SK-N-SH (cell line): ENCODE results near the gene IQUB. TPM values are rescaled to one million over a fixed set of nuclear protein-coding genes. Genes with fewer than 3 reads are reported as not detected.

ENCODE experiments used
- CTCF ChIA-PET: fragments of 300-600, 350-600 bp; formaldehyde crosslinking; extraction: SDS; loops from one replicate; lab custom pipeline; 2021; lab: Yijun Ruan, JAX
- POLR2A ChIA-PET: fragments of 350-600 bp; sonication (Branson Sonifier 250); formaldehyde crosslinking; extraction: SDS; loops from one replicate; lab custom pipeline; 2020; ENCODE audit warnings: antibody characterized with exemption, inconsistent platforms; lab: Yijun Ruan, JAX
- DNase-seq: peaks from one replicate; pipeline ENCODE4 v3.0.0; 2012
- H2AFZ ChIP-seq: fragments of 200-600 bp; sonication (generic); 2 replicates; pipeline ENCODE4 v1.8.1; 2016; ENCODE audit warnings: antibody characterized with exemption, mild to moderate bottlenecking, low read depth
- H3F3A ChIP-seq: fragments of 200-600 bp; sonication (generic); replicated peaks from 2 replicates; pipeline ENCODE3; 2016; ENCODE audit warnings: antibody characterized with exemption, mild to moderate bottlenecking; ENCODE audit not compliant: insufficient read depth
- H3K27ac ChIP-seq, 2 experiments: fragments of 200-500 bp in 1 of 2; fragments of 200-600 bp in 1 of 2; sonication (Bioruptor generic) in 1 of 2; sonication (generic), shearing (Covaris generic) in 1 of 2; 2 replicates each; pipeline versions ENCODE4 v1.5.1 to v1.6.1; 2014 to 2016; ENCODE audit warnings: low read depth in 2 of 2, inconsistent platforms in 1 of 2, low read length in 1 of 2, mild to moderate bottlenecking in 1 of 2, mixed read lengths in 1 of 2
- H3K27me3 ChIP-seq: fragments of 200-600 bp; sonication (generic), shearing (Covaris generic); 2 replicates; pipeline ENCODE4 v1.6.1; 2016; ENCODE audit warnings: mixed run types; ENCODE audit not compliant: insufficient read depth
- H3K36me3 ChIP-seq, 2 experiments: fragments of 200-500 bp in 1 of 2; fragments of 200-600 bp in 1 of 2; sonication (Bioruptor generic) in 1 of 2; sonication (generic) in 1 of 2; replicated peaks in 1 of 2; 2 replicates each; pipeline versions ENCODE3 to v1.5.1; 2014 to 2016; ENCODE audit warnings: low read length in 1 of 2, mild to moderate bottlenecking in 1 of 2; ENCODE audit not compliant: insufficient read depth in 2 of 2, control insufficient read depth in 1 of 2
- H3K4me1 ChIP-seq, 2 experiments: fragments of 200-500 bp in 1 of 2; fragments of 200-600 bp in 1 of 2; sonication (Bioruptor generic) in 1 of 2; sonication (generic), shearing (Covaris generic) in 1 of 2; 2 replicates each; pipeline versions ENCODE4 v1.5.1 to v1.6.1; 2014 to 2016; ENCODE audit warnings: low read depth in 1 of 2, low read length in 1 of 2, mixed run types in 1 of 2; ENCODE audit not compliant: insufficient read depth in 2 of 2, control insufficient read depth in 1 of 2
- H3K4me2 ChIP-seq: fragments of 200-600 bp; sonication (generic), shearing (Covaris generic); 2 replicates; pipeline ENCODE4 v1.6.1; 2017; ENCODE audit warnings: mixed run types
- H3K4me3 ChIP-seq, 2 experiments: fragments of 200-500 bp in 1 of 2; fragments of 200-600 bp in 1 of 2; sonication (Bioruptor generic) in 1 of 2; sonication (generic), shearing (Covaris generic) in 1 of 2; 2 replicates each; pipeline versions ENCODE4 v1.5.1 to v1.8.1; 2014 to 2016; ENCODE audit warnings: low read depth in 2 of 2, inconsistent platforms in 1 of 2, low read length in 1 of 2, mild to moderate bottlenecking in 1 of 2, mixed read lengths in 1 of 2, moderate library complexity in 1 of 2
- H3K79me2 ChIP-seq: fragments of 200-600 bp; sonication (generic); 2 replicates; pipeline ENCODE4 v1.8.1; 2017; ENCODE audit warnings: mild to moderate bottlenecking; ENCODE audit not compliant: insufficient read depth
- H3K9ac ChIP-seq: fragments of 200-600 bp; sonication (generic); 2 replicates; pipeline ENCODE4 v1.6.1; 2017; ENCODE audit warnings: mixed run types
- H3K9me2 ChIP-seq: fragments of 200-600 bp; sonication (generic); 2 replicates; pipeline ENCODE4 v1.6.1; 2017; ENCODE audit warnings: mixed run types
- H3K9me3 ChIP-seq: fragments of 200-600 bp; sonication (generic); 2 replicates; pipeline ENCODE4 v1.6.1; 2017; ENCODE audit warnings: mixed run types, mild to moderate bottlenecking, moderate library complexity
- H4K20me1 ChIP-seq: fragments of 200-600 bp; sonication (generic); 2 replicates; pipeline ENCODE4 v1.6.1; 2017; ENCODE audit warnings: mild to moderate bottlenecking, mixed run types; ENCODE audit not compliant: insufficient read depth
- EP300 ChIP-seq, 2 experiments: IDR thresholded peaks; 2 replicates each; pipeline versions ENCODE4 v1.4.0 to v1.6.1; 2012; ENCODE audit warnings: borderline replicate concordance in 1 of 2, low read depth in 1 of 2, low read length in 1 of 2
- NFIC ChIP-seq: IDR thresholded peaks from 2 replicates; pipeline ENCODE4 v1.4.0; 2012; ENCODE audit warnings: borderline replicate concordance
- NRF1 ChIP-seq: IDR thresholded peaks from 2 replicates; pipeline ENCODE4 v1.6.1; 2012; ENCODE audit warnings: low read depth, mild to moderate bottlenecking, low read length
- POLR2AphosphoS5 ChIP-seq: IDR thresholded peaks from 2 replicates; pipeline ENCODE4 v1.6.1; 2012; ENCODE audit warnings: low read depth, low read length
- RAD21 ChIP-seq: IDR thresholded peaks from 2 replicates; pipeline ENCODE4 v1.6.1; 2012; ENCODE audit warnings: mild to moderate bottlenecking, low read length
- RXRA ChIP-seq: IDR thresholded peaks from 2 replicates; pipeline ENCODE4 v1.4.0; 2012; ENCODE audit warnings: low read depth, mild to moderate bottlenecking, borderline replicate concordance
- SMC3 ChIP-seq: IDR thresholded peaks from 2 replicates; pipeline ENCODE4 v1.6.1; 2012; ENCODE audit warnings: low read depth, low read length, improper control_type of control experiment
- TEAD4 ChIP-seq: IDR thresholded peaks from 2 replicates; pipeline ENCODE4 v1.4.0; 2012; ENCODE audit warnings: mild to moderate bottlenecking, borderline replicate concordance; ENCODE audit not compliant: insufficient read depth
- WGBS: methylation state at CpG from one replicate; pipeline ENCODE4 v1.1.6; 2017; ENCODE audit warnings: low lambda C conversion rate; 5-methylcytosine and 5-hydroxymethylcytosine counted together
- polyA plus RNA-seq, 3 experiments: library from polyadenylated mRNA; depleted of rRNA; stranded (reverse); fragments of >200 nt; gene quantifications; 2 replicates each; pipeline ENCODE4 v1.2.3, GENCODE V29; 2012
- TF ChIP-seq, protein P1 (sequence below): fragments of 150-350 bp; IDR thresholded peaks from 2 replicates; pipeline ENCODE4 v1.6.1; 2016; ENCODE audit warnings: mild to moderate bottlenecking, low read depth, low read length
- TF ChIP-seq, protein P2 (sequence below): IDR thresholded peaks from 2 replicates; pipeline ENCODE4 v1.4.0; 2012; ENCODE audit warnings: low read depth, borderline replicate concordance
- TF ChIP-seq, protein P3 (sequence below): fragments of 200-600 bp; sonication (generic); IDR thresholded peaks from 2 replicates; pipeline ENCODE4 v1.6.1; 2017; ENCODE audit warnings: antibody characterized with exemption, mild to moderate bottlenecking, moderate library complexity

Gene IQUB
- polyA plus RNA-seq, 1 of the 3 experiments (the other 2 are of a cell fraction), result 0.10 TPM

DNA sequence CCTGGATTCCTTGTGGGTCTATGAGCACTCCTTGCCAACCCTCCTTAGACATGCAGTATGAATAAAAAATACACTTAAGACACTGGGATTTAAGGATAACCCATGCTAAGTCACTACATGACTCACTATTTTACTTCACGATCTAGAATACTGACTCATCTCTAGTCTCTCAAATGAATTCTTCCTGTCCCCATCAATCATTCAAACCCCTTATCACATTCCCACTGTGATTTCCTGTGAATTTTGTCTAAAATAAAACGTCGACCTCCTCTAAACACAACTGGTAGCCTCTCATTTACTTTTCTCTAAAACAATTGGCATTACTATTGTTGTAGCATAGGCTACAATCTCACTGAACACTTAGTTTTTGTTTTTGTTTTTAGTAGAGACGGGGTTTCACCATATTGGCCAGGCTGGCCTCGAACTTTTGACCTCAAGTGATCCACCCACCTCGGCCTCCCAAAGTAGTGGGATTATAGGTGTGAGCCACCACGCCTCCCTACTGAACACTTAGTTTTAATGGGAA is 3.9 kb upstream of the IQUB start (continued):
- TF ChIP-seq, protein P1, sequence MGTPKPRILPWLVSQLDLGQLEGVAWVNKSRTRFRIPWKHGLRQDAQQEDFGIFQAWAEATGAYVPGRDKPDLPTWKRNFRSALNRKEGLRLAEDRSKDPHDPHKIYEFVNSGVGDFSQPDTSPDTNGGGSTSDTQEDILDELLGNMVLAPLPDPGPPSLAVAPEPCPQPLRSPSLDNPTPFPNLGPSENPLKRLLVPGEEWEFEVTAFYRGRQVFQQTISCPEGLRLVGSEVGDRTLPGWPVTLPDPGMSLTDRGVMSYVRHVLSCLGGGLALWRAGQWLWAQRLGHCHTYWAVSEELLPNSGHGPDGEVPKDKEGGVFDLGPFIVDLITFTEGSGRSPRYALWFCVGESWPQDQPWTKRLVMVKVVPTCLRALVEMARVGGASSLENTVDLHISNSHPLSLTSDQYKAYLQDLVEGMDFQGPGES, result no peak
- TF ChIP-seq NRF1 (no peak), TEAD4 (0 out of 2 replicates have a peak, but pooled peaks have one; percentile 33), RXRA (peak; percentile 77; the same call in 1 of the 2 replicates), EP300 (IDR thresholded peaks at IDR 0.05; ENCODE audit: borderline replicate concordance in 1 of 2, low read depth in 1 of 2, low read length in 1 of 2) (peak in 1 of 2 experiments; percentile 85; a peak in 2 of 4 replicates)
- TF ChIP-seq, protein P2, sequence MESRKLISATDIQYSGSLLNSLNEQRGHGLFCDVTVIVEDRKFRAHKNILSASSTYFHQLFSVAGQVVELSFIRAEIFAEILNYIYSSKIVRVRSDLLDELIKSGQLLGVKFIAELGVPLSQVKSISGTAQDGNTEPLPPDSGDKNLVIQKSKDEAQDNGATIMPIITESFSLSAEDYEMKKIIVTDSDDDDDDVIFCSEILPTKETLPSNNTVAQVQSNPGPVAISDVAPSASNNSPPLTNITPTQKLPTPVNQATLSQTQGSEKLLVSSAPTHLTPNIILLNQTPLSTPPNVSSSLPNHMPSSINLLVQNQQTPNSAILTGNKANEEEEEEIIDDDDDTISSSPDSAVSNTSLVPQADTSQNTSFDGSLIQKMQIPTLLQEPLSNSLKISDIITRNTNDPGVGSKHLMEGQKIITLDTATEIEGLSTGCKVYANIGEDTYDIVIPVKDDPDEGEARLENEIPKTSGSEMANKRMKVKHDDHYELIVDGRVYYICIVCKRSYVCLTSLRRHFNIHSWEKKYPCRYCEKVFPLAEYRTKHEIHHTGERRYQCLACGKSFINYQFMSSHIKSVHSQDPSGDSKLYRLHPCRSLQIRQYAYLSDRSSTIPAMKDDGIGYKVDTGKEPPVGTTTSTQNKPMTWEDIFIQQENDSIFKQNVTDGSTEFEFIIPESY, result peak; percentile 22; the same call in 1 of the 2 replicates

DNA sequence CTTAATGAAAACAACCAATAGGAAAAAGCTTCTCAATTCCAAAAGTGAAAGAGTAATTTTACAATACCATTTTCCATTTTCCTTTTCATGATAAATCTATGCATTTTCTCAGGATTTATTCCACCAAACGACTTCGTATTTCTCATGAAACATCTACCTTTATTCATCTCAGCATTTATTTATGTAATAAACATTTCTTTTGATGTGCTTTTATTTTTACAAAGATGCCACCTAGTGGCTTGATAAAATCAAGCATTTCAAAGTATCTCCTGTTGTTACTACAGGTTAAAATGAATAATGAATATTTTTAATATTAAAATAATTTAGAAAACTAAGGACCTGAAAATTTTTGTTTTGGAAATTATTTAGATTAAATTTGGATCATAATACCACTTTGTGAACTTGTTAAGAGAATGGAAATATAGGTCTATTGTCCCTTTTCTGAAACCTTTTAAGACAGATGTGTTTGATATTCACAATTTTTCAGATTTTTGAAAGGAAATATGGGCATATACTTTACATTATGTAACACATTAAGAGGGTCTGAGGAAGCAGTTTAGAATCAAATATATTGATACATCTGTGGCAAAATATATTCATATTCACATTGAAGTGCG is 2.7 kb upstream of the IQUB start:
- ChIA-PET CTCF (interaction anchor here (0.6 to 5.0 kb wide), 11 partner anchors 9 to 79 kb away, joined by 3 to 69 read pairs (median 4); partner anchors contain the start of gene NDUFA5), POLR2A (no interaction called here)
- peaks cover 36% of the 10 kb centered on the region for H3F3A ChIP-seq
- H4K20me1 ChIP-seq, result no peaks in the 10 kb centered on the region
- no peaks in the 10 kb centered on the region for H3K27me3 ChIP-seq
- DNase-seq, result no peak
- no peak overlapping the region for H2AFZ ChIP-seq
- peaks cover 8 to 20% of the 10 kb centered on the region in 2 experiments for H3K4me1 ChIP-seq
- H3K4me2 ChIP-seq, result peak overlapping the region; percentile 43; the same call in 1 of the 2 replicates
- no peak overlapping the region for H3K4me3 ChIP-seq
- no peaks in the 10 kb centered on the region for H3K79me2 ChIP-seq
- H3K9me2 ChIP-seq, result no peaks in the 10 kb centered on the region
- TF ChIP-seq, protein P2, result no peak
- TF ChIP-seq, protein P3, sequence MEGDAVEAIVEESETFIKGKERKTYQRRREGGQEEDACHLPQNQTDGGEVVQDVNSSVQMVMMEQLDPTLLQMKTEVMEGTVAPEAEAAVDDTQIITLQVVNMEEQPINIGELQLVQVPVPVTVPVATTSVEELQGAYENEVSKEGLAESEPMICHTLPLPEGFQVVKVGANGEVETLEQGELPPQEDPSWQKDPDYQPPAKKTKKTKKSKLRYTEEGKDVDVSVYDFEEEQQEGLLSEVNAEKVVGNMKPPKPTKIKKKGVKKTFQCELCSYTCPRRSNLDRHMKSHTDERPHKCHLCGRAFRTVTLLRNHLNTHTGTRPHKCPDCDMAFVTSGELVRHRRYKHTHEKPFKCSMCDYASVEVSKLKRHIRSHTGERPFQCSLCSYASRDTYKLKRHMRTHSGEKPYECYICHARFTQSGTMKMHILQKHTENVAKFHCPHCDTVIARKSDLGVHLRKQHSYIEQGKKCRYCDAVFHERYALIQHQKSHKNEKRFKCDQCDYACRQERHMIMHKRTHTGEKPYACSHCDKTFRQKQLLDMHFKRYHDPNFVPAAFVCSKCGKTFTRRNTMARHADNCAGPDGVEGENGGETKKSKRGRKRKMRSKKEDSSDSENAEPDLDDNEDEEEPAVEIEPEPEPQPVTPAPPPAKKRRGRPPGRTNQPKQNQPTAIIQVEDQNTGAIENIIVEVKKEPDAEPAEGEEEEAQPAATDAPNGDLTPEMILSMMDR, result peak; percentile 73
- TF ChIP-seq POLR2AphosphoS5, result no peak
- TF ChIP-seq NFIC, result no peak
- TF ChIP-seq RAD21, result peak; percentile 66
- peak; percentile 43 for TF ChIP-seq SMC3
- WGBS, result 16% methylated on average over 3 of the region's 3 CpGs
- H3K9me3 ChIP-seq, result no peaks in the 10 kb centered on the region
- peaks cover 6% of the 10 kb centered on the region in 2 experiments for H3K36me3 ChIP-seq
- H3K27ac ChIP-seq, result peak overlapping the region in 1 of 2 experiments; percentile 78; a peak in 2 of 4 replicates
- H3K9ac ChIP-seq, result no peak overlapping the region
